GM19468 (cell line): Measurements from ENCODE around the gene C3AR1.
A peak's percentile ranks its signal among the peaks of the same experiment; 100 is the strongest.
"Not testable (repeated sequence)": the region's sequence is repeated elsewhere in the genome, so short reads cannot be mapped to it uniquely, and the experiment has no call there.

Source experiments
- ATAC-seq: cut with Tn5 transposase; IDR thresholded peaks from one replicate; pipeline ENCODE4 v1.9.1; 2021; ENCODE audit warnings: mild to moderate bottlenecking, moderate library complexity, moderate number of reproducible peaks; ENCODE audit not compliant: unreplicated experiment; ENCODE audit errors: extremely low read depth

The C3AR1 gene

DNA sequence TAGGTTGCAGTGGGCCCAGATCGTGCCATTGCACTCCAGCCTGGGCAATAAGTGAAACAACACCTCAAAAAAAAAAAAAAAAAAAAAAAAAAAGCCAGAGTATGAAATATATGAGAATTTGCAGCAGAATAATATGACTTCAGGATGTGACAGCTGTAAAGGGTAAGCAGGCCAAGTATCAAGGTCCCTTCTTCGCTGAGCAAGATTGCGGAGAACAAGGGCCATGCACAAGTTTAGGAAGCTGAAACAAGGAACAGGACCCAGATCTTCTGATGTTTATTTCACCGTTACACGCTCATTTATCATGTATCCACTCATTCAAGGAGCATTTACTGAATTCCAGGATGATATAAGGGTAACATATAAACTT, 34.3 kb downstream of the C3AR1 start:
- no peak for ATAC-seq

GRCh38 chr12:8031017-8031416, 35.1 kb downstream of the C3AR1 start:
- ATAC-seq = not testable (repeated sequence)

DNA sequence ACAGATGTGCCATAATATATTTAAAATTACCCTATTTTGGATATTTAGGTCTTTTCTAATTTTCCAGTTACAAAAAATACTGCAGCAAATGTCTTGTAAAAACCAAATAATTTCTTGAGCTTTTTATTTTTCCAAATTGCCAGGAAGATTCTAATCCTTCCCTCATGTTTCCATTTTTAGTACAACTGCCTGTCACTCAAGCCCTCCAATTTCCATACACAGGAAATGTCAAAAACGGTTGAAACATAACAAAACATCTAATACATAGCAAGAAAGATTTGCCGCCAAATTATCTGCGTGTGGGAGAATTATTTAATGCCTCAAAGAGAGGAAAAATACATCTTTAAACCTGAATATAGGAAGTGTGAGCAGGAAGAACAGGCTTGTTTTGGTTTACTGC, 36.0 kb downstream of the C3AR1 start:
- ATAC-seq = no peak

DNA sequence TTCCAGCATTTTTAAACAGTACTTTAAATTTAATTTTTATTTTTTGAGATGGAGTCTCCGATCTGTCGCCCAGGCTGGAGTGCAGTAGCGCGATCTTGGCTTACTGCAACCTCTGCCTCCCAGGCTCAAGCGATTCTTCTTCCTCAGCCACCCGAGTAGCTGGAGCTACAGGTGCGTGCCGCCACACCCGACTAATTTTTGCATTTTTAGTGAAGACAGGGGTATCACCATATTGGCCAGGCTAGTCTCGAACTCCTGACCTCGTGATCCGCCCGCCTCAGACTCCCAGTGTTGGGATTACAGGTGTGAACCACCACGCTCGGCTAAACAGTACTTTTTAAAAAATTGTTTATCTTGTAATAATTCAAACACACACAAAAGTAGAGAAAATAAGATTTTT, 37.9 kb downstream of the C3AR1 start:
- ATAC-seq = no peak

DNA sequence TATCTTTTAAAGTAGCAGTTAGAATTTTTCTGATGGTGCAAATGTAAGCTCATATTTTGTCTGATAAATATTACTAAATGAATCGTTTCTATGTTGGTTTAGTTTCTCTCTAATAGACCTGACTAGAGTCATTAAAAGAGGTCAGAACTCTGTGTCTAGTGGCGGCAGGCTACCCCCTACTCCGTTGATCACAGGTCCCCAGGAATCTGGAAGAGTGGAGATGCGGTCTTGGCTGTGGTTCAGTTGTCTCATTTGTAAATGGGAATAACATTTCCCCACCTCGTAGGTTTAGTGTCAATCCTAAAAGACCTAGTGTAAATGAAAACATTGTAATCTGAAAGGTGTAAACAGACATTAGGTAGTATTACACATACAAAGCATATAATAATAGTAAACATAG, 38.3 kb downstream of the C3AR1 start:
- no peak for ATAC-seq

DNA sequence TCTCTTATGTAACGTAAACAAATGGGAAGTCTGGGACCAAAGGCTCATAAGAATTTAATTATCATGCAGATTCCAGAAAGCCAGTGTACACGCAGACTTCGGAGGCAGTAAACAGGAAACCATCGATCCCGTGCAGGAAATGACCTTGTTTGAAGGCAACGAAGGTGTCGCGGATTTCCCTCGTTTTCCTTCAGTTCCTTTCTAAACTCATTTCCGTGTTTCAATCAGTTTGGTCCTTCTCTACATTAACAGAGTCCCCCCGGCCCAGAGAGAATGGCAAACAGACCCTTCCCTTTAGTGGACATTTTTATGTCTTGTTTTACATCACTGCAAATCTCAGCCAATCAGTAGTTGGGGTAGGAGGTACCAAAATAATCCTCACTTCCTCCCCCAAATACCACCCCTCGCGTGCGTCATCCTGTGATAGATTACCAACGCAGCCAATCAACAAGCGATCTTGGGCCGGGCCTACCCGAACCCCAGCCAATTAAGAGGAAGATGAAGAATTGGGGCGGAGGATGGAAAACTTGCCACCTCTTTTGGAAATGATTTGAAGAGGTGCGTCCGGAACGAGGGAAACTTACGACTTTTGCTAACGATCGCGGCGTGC, 39.8 kb downstream of the C3AR1 start:
- peak; percentile 93 for ATAC-seq

DNA sequence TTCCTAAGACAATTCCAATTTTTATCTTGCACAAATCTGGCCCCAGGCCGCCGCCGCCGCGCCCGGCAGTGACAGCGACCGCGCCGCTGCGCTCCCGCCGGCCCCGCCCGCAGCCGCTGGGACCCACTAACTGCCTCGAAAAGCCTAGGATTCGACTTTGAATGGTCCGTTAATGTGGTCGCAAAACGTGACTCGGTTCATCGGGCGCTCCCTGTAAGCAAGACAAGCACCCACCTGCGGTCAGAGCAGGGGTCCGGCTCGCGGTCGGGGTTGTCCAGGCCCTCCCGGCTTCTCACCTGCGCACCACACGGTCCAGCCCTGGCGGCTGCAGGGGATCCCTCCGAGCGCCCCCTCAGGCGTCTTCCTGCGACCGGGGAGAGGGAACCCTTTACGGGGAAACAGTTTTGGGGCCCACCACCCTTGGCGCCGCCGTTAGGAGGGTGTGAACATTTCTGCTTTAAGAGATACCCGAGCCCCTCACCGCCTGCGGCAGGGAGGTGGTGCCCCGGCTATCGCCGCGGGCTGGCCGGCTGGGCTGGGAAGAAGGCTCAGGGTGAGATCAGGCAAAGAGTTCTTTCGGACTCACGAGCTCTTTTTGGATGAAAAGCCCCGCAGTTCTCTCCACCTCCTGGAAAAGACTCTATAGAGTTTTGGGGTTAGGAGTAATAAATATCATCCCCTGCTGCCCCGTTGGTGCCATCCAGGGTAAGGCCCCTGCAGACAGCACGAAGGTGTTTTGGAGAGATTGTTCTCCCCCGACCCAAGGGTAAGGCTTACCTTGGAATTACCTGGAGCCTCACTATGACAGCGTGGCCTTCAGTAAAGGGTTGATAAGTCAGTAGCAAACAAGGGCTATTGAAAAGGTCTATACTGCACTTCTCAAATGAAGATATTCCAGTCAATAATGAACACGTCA, 47.2 kb downstream of the C3AR1 start:
- no peak for ATAC-seq

- ATAC-seq = not testable (repeated sequence)
These were observed 47.9 kb downstream of the C3AR1 start for GRCh38 chr12:8018213-8018612.

GRCh38 chr12:8014836-8015235, 51.3 kb downstream of the C3AR1 start:
- no peak for ATAC-seq

DNA sequence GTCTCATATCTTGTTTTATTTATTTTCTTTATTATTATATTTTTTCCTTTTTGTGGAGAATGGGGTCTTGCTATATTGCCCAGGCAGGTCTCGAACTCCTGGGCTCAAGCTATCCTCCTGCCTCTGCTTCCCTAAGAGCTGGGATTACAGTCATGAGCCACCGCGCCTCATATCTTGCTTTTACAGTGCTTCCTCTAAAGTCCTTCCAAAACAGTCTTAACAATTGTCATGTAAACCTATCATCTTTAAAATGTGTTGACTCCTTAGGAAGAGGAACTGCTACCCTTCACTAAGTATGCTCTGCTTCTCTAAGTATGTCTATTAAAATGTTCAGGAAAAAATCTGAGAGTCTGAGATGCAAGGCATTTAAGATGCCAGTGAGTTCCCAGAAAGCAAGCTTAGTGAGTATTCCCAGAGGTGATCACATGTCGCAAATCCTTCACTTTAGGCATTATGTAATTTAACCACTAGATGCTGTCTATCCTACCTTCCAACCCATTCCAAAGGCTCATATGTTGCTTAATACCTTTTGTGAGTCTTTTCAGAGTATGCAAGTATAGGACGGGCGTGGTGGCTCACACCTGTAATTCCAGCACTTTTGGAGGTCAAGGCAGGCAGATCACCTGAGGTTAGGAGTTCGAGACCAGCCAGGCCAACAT, 53.4 kb downstream of the C3AR1 start:
- ATAC-seq = no peak

DNA sequence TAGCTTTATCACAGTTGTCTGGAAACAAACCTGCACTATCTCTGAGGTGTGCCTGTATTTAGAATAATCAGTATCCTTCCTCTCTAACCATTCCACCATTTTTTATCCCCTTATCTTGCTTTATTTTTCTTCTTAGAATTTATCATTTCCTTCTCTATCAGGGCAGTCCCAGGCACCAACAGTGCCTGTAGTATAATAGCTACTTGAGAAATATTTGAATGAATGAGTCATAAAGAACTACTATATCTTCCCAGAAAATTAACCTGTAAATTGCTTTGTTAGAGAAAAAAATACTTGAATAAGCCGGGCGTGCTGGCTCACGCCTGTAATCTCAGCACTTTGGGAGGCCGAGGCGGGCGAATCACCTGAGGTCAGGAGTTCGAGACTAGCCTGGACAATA, 54.8 kb downstream of the C3AR1 start:
- ATAC-seq = no peak
